IMR-90 (cell line): ENCODE data around the gene GLRA3. TPM values are rescaled to one million over a fixed set of nuclear protein-coding genes. Genes with fewer than 3 reads are reported as not detected.

ENCODE experiments used
- ATAC-seq: fragments of 200-7000 bp; cut with Tn5 transposase; 2 replicates; pipeline ENCODE4 v1.9.1; 2020; ENCODE audit warnings: low read depth, mild to moderate bottlenecking, moderate library complexity
- BruUV-seq: library from RNA; stranded (reverse); fragments of 400-500 nt; replicated peaks from 2 replicates; lab custom pipeline; 2021; lab: Mats Ljungman, UMichigan
- CTCF ChIA-PET: fragments of 300-600 bp; formaldehyde crosslinking; extraction: SDS; loops from one replicate; lab custom pipeline; 2021; ENCODE audit warnings: antibody characterized with exemption; lab: Yijun Ruan, JAX
- POLR2A ChIA-PET: fragments of 300-600 bp; sonication (Branson Sonifier 250); formaldehyde crosslinking; loops from one replicate; lab custom pipeline; 2022; ENCODE audit warnings: antibody characterized with exemption; ENCODE audit not compliant: unreplicated experiment; lab: Charles Lee
- DNase-seq: peaks from one replicate; pipeline ENCODE4 v3.0.0; 2013
- H2AFZ ChIP-seq: replicated peaks from 2 replicates; pipeline ENCODE3; 2013; ENCODE audit warnings: low read length, mild to moderate bottlenecking; ENCODE audit not compliant: poor library complexity
- H2AK5ac ChIP-seq: 2 replicates; pipeline ENCODE4 v1.6.1; 2013; ENCODE audit warnings: low read depth, low read length, inconsistent platforms
- H2AK9ac ChIP-seq: replicated peaks from 2 replicates; pipeline ENCODE3; 2013; ENCODE audit warnings: mild to moderate bottlenecking, low read depth, low read length, moderate library complexity; ENCODE audit not compliant: poor library complexity
- H2BK120ac ChIP-seq: 2 replicates; pipeline ENCODE4 v1.6.1; 2013; ENCODE audit warnings: low read depth, low read length, inconsistent platforms
- H2BK15ac ChIP-seq: 3 replicates; pipeline ENCODE4 v1.6.1; 2013; ENCODE audit warnings: low read depth, low read length, inconsistent platforms
- H2BK20ac ChIP-seq: 2 replicates; pipeline ENCODE4 v1.6.1; 2013; ENCODE audit warnings: low read depth, mild to moderate bottlenecking, inconsistent platforms, low read length, moderate library complexity
- H2BK5ac ChIP-seq: 2 replicates; pipeline ENCODE4 v1.6.1; 2013; ENCODE audit warnings: mild to moderate bottlenecking, low read depth, low read length, inconsistent platforms; ENCODE audit not compliant: poor library complexity, severe bottlenecking
- H3K14ac ChIP-seq: replicated peaks from 2 replicates; pipeline ENCODE4 v1.6.1; 2013; ENCODE audit warnings: low read depth, low read length, inconsistent platforms
- H3K18ac ChIP-seq: 2 replicates; pipeline ENCODE4 v1.6.1; 2013; ENCODE audit warnings: low read depth, low read length, control low read depth
- H3K23ac ChIP-seq: 2 replicates; pipeline ENCODE4 v1.6.1; 2013; ENCODE audit warnings: low read depth, low read length, inconsistent platforms
- H3K27ac ChIP-seq: 2 replicates; pipeline ENCODE4 v1.5.1; 2013; ENCODE audit warnings: mild to moderate bottlenecking, control low read depth, low read length; ENCODE audit not compliant: insufficient read depth
- H3K27me3 ChIP-seq: 2 replicates; pipeline ENCODE4 v1.6.1; 2013; ENCODE audit warnings: low read length; ENCODE audit not compliant: control insufficient read depth, insufficient read depth
- H3K36me3 ChIP-seq: 2 replicates; pipeline ENCODE4 v1.6.1; 2013; ENCODE audit warnings: low read length, mixed read lengths; ENCODE audit not compliant: control insufficient read depth, insufficient read depth
- H3K4ac ChIP-seq: 2 replicates; pipeline ENCODE4 v1.6.1; 2013; ENCODE audit warnings: low read depth, low read length, inconsistent platforms
- H3K4me1 ChIP-seq: 2 replicates; pipeline ENCODE4 v1.6.1; 2013; ENCODE audit warnings: low read length, mixed read lengths; ENCODE audit not compliant: control insufficient read depth, insufficient read depth
- H3K4me2 ChIP-seq: 2 replicates; pipeline ENCODE4 v1.6.1; 2013; ENCODE audit warnings: low read depth, mild to moderate bottlenecking, control low read depth, low read length, moderate library complexity
- H3K4me3 ChIP-seq: 2 replicates; pipeline ENCODE4 v1.5.1; 2013; ENCODE audit warnings: low read depth, mild to moderate bottlenecking, control low read depth, low read length, moderate library complexity; ENCODE audit not compliant: insufficient read depth
- H3K56ac ChIP-seq: 2 replicates; pipeline ENCODE4 v1.6.1; 2013; ENCODE audit warnings: low read length, inconsistent platforms; ENCODE audit not compliant: insufficient read depth; ENCODE audit errors: extremely low read depth
- H3K79me1 ChIP-seq, 2 experiments: 2 replicates each; pipeline ENCODE4 v1.6.1; 2013; ENCODE audit warnings: low read length in 2 of 2, inconsistent platforms in 1 of 2, low read depth in 1 of 2
- H3K9ac ChIP-seq: 2 replicates; pipeline ENCODE4 v1.6.1; 2013; ENCODE audit warnings: low read depth, low read length, control low read depth
- H3K9me1 ChIP-seq: 2 replicates; pipeline ENCODE4 v1.6.1; 2013; ENCODE audit warnings: low read length, inconsistent platforms; ENCODE audit not compliant: insufficient read depth
- H3K9me3 ChIP-seq: 2 replicates; pipeline ENCODE4 v1.6.1; 2013; ENCODE audit warnings: low read length; ENCODE audit not compliant: control insufficient read depth, insufficient read depth
- H4K20me1 ChIP-seq: 2 replicates; pipeline ENCODE4 v1.6.1; 2013; ENCODE audit warnings: low read length, inconsistent platforms; ENCODE audit not compliant: insufficient read depth
- H4K5ac ChIP-seq: 2 replicates; pipeline ENCODE4 v1.6.1; 2013; ENCODE audit warnings: mild to moderate bottlenecking, low read depth, low read length, control low read depth
- H4K8ac ChIP-seq, 2 experiments: 2 replicates each; pipeline ENCODE4 v1.6.1; 2013; ENCODE audit warnings: low read depth in 2 of 2, low read length in 2 of 2, control low read depth in 1 of 2, inconsistent platforms in 1 of 2
- H4K91ac ChIP-seq: 2 replicates; pipeline ENCODE4 v1.6.1; 2013; ENCODE audit warnings: low read depth, low read length, inconsistent platforms; ENCODE audit not compliant: insufficient read depth
- CEBPB ChIP-seq: IDR thresholded peaks from 2 replicates; pipeline ENCODE4 v1.6.1; 2012; ENCODE audit warnings: low read depth, low read length, improper control_type of control experiment
- CHD1 ChIP-seq: IDR thresholded peaks from 2 replicates; pipeline ENCODE4 v1.6.1; 2012; ENCODE audit warnings: low read depth, low read length, improper control_type of control experiment
- FOS ChIP-seq: fragments of 150-350 bp; IDR thresholded peaks from 2 replicates; pipeline ENCODE4 v1.6.1; 2016; ENCODE audit warnings: low read depth, low read length
- WGBS, 2 experiments: methylation state at CpG; one replicate each; pipeline versions ENCODE4 v1.1.5 to v1.1.7; 2013; ENCODE audit warnings: missing lambda C conversion rate in 2 of 2; ENCODE audit not compliant: insufficient read length in 1 of 2; ENCODE audit errors: extremely low coverage in 2 of 2; 5-methylcytosine and 5-hydroxymethylcytosine counted together
- dilution Hi-C: fragments of 300-500 bp; cut with HindIII; formaldehyde crosslinking; loops from one replicate; pipeline ENCODE4 v1.14.3; 2018; ENCODE audit warnings: low sequenced_read_pairs; ENCODE audit not compliant: unreplicated experiment
- in situ Hi-C: fragments of 300-500 bp; cut with MboI; formaldehyde crosslinking; loops from 3 replicates; pipeline ENCODE4 v1.14.3; 2019; ENCODE audit warnings: low sequenced_read_pairs, inconsistent platforms, mixed read lengths
- intact Hi-C: fragments of 100-400 bp; cut with micrococcal nuclease; formaldehyde crosslinking; loops from 2 replicates; pipeline ENCODE4 v1.10.0; 2022
- polyA plus RNA-seq, 3 experiments: library from polyadenylated mRNA; depleted of rRNA; stranded (reverse); fragments of >200 nt; gene quantifications; 2 replicates each; pipeline ENCODE4 v1.2.3, GENCODE V29; 2012; ENCODE audit warnings: low replicate concordance in 1 of 3
- total RNA-seq: library from RNA; depleted of rRNA; stranded (reverse); fragments of >200 nt; gene quantifications from 2 replicates; pipeline ENCODE4 v1.2.3, GENCODE V29; 2012
- TF ChIP-seq, protein P1 (sequence below): fragments of 150-350 bp; IDR thresholded peaks from 2 replicates; pipeline ENCODE4 v1.6.1; 2017; ENCODE audit warnings: mild to moderate bottlenecking, antibody characterized with exemption, low read length, low read depth

The GLRA3 gene
- total and polyA plus RNA-seq, 2 of the 4 experiments (the other 2 are of a cell fraction) = not detected

DNA sequence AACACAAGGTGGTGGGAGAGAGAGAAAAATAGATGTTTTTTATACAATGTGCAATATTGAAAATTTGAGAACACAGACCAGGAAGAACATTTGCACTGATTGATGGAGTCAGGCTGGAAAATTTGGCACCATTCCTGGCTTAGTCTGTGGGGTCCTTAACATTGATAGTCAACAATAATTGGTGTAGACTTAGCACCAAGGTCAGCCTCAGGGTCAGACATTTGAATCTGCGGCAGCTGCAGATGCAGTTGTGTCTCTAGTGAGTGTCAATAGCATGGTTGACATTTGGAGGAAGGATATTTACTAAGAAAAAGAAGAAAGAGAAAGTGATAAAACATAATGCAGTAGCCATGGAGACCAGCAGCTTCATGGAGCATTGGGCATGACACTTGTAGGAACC lies 31.5 kb upstream of the GLRA3 start:
- Histone ChIP-seq H4K8ac (no peak overlapping the region), H3K18ac (no peak overlapping the region), H4K91ac (no peak overlapping the region), H2BK15ac (no peak overlapping the region), H3K4ac (no peak overlapping the region), H3K4me1 (no peaks in the 10 kb centered on the region), H3K9me3 (0 out of 2 replicates have a peak, but pooled peaks cover 2% of the 10 kb centered on the region), H3K79me1 (no peaks in the 10 kb centered on the region), H3K4me2 (no peak overlapping the region), H2AK5ac (no peak overlapping the region), H2BK5ac (no peak overlapping the region), H3K36me3 (no peaks in the 10 kb centered on the region), H2AK9ac (no peak overlapping the region), H2AFZ (no peak overlapping the region), H2BK120ac (no peak overlapping the region), H4K5ac (no peak overlapping the region), H3K4me3 (no peak overlapping the region), H3K23ac (no peak overlapping the region), H3K27ac (no peak overlapping the region), H3K9me1 (no peaks in the 10 kb centered on the region), H3K27me3 (no peaks in the 10 kb centered on the region), H2BK20ac (no peak overlapping the region), H3K56ac (no peak overlapping the region), H4K20me1 (no peaks in the 10 kb centered on the region), H3K9ac (no peak overlapping the region), H3K14ac (no peak overlapping the region)
- DNase-seq = no peak
- intact Hi-C loops = no loop called here
- BruUV-seq = no TSS peak
- dilution Hi-C loops = no loop called here
- 50% methylated on average over 1 of the region's 1 CpG; no CpG with 5 or more reads in 1 of the 2 experiments for WGBS, 2 experiments
- TF ChIP-seq CHD1 = no peak
- TF ChIP-seq CEBPB = no peak
- no peak for TF ChIP-seq FOS
- TF ChIP-seq, protein P1, sequence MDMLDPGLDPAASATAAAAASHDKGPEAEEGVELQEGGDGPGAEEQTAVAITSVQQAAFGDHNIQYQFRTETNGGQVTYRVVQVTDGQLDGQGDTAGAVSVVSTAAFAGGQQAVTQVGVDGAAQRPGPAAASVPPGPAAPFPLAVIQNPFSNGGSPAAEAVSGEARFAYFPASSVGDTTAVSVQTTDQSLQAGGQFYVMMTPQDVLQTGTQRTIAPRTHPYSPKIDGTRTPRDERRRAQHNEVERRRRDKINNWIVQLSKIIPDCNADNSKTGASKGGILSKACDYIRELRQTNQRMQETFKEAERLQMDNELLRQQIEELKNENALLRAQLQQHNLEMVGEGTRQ = no peak
- ChIA-PET POLR2A (no interaction called here), CTCF (no interaction called here)
- no peak for ATAC-seq
- in situ Hi-C loops = no loop called here
